K562 (cell line): ENCODE data around the gene GYPC. TPM values are rescaled to one million over a fixed set of nuclear protein-coding genes. Genes with fewer than 3 reads are reported as not detected.

ENCODE experiments used
- ATAC-seq: fragments of 200-7000 bp; cut with Tn5 transposase; 3 replicates; pipeline ENCODE4 v1.9.1; 2020; ENCODE audit warnings: moderate library complexity
- BruUV-seq: library from RNA; stranded (reverse); fragments of 400-500 nt; replicated peaks from 2 replicates; lab custom pipeline; 2021; lab: Mats Ljungman, UMichigan
- CTCF ChIA-PET: fragments of 300-600 bp; formaldehyde crosslinking; extraction: SDS; loops from one replicate; lab custom pipeline; 2021; ENCODE audit warnings: low intra/inter-chr PET ratio; lab: Yijun Ruan, JAX
- POLR2A ChIA-PET: fragments of 300-600, 350-650 bp; sonication (Branson Sonifier 250); formaldehyde crosslinking; extraction: SDS; loops from one replicate; lab custom pipeline; 2021; ENCODE audit warnings: antibody characterized with exemption, inconsistent platforms; lab: Yijun Ruan, JAX
- DNase-seq, 4 experiments: peaks; one replicate each; pipeline versions ENCODE4 v3.0.0 to v3.0.0-alpha.2; 2011 to 2018; ENCODE audit warnings: low spot score in 3 of 4, mixed read lengths in 3 of 4; ENCODE audit errors: extremely low read depth in 1 of 4
- FAIRE-seq: peaks from 2 replicates; lab custom pipeline; 2011; peaks lifted over from hg19 to GRCh38; lab: Jason Lieb, UNC
- H2AFZ ChIP-seq: 2 replicates; pipeline ENCODE4 v1.6.0; 2011; ENCODE audit warnings: low read depth, low read length, control low read depth, inconsistent platforms
- H3K27ac ChIP-seq: fragments of 200-600 bp; 3 replicates; pipeline ENCODE4 v1.8.0; 2011; ENCODE audit warnings: low read depth, mild to moderate bottlenecking, control low read depth, inconsistent platforms, low read length, moderate library complexity, mixed read lengths; ENCODE audit errors: extremely low read depth
- H3K27me3 ChIP-seq, 2 experiments: fragments of 300-600 bp in 1 of 2; 2 replicates in 1 of 2; 3 replicates in 1 of 2; pipeline versions ENCODE4 v1.6.0 to v1.8.0; 2011; ENCODE audit warnings: inconsistent platforms in 2 of 2, low read length in 2 of 2, mild to moderate bottlenecking in 1 of 2, mixed read lengths in 1 of 2, moderate library complexity in 1 of 2; ENCODE audit not compliant: control insufficient read depth in 2 of 2, insufficient read depth in 2 of 2
- H3K36me3 ChIP-seq: fragments of 300-600 bp; 3 replicates; pipeline ENCODE4 v1.8.0; 2011; ENCODE audit warnings: mild to moderate bottlenecking, low read length, inconsistent platforms; ENCODE audit not compliant: control insufficient read depth, insufficient read depth
- H3K4me1 ChIP-seq, 2 experiments: fragments of 200-600 bp in 1 of 2; replicated peaks in 1 of 2; 2 replicates in 1 of 2; 3 replicates in 1 of 2; pipeline versions ENCODE4 v1.5.1 to v1.8.0; 2011; ENCODE audit warnings: inconsistent platforms in 2 of 2, low read length in 2 of 2, mild to moderate bottlenecking in 1 of 2, mixed read lengths in 1 of 2, moderate library complexity in 1 of 2; ENCODE audit not compliant: control insufficient read depth in 2 of 2, insufficient read depth in 2 of 2
- H3K4me2 ChIP-seq: 2 replicates; pipeline ENCODE4 v1.6.1; 2011; ENCODE audit warnings: low read length, control low read depth, inconsistent platforms, mixed read lengths; ENCODE audit not compliant: insufficient read depth
- H3K4me3 ChIP-seq: fragments of 200-600 bp; sonication (generic), shearing (Covaris generic); 2 replicates; pipeline ENCODE4 v1.5.1; 2016; ENCODE audit warnings: control low read depth, inconsistent platforms
- H3K79me2 ChIP-seq: fragments of 200-600 bp; 3 replicates; pipeline ENCODE4 v1.8.0; 2011; ENCODE audit warnings: low read length, inconsistent platforms; ENCODE audit not compliant: control insufficient read depth, insufficient read depth
- H3K9ac ChIP-seq, 2 experiments: 2 replicates each; pipeline versions ENCODE4 v1.6.0 to v1.6.1; 2011; ENCODE audit warnings: low read depth in 2 of 2, low read length in 2 of 2, control low read depth in 1 of 2, inconsistent platforms in 1 of 2, mild to moderate bottlenecking in 1 of 2, mixed read lengths in 1 of 2; ENCODE audit not compliant: insufficient read depth in 1 of 2
- H3K9me1 ChIP-seq: one replicate; pipeline ENCODE4 v1.6.0; 2011; ENCODE audit warnings: inconsistent platforms, mild to moderate bottlenecking, low read length, moderate library complexity; ENCODE audit not compliant: control insufficient read depth, insufficient read depth
- H3K9me3 ChIP-seq: replicated peaks from 2 replicates; pipeline ENCODE4 v1.5.1; 2011; ENCODE audit warnings: low read depth, low read length, inconsistent platforms; ENCODE audit not compliant: control insufficient read depth, insufficient read depth
- H4K20me1 ChIP-seq: replicated peaks from 2 replicates; pipeline ENCODE4 v1.6.1; 2011; ENCODE audit warnings: low read length, inconsistent platforms, mixed read lengths; ENCODE audit not compliant: control insufficient read depth, insufficient read depth
- CBFA2T2 ChIP-seq: fragments of 450-650 bp; conservative IDR thresholded peaks from 2 replicates; pipeline ENCODE4 v1.6.1; 2017; ENCODE audit warnings: mild to moderate bottlenecking
- CBFA2T3 ChIP-seq: fragments of 450-650 bp; IDR thresholded peaks from 2 replicates; pipeline ENCODE4 v1.6.1; 2017
- CHD4 ChIP-seq: fragments of 200-600 bp; sonication (generic); IDR thresholded peaks from 3 replicates; pipeline ENCODE4 v1.6.1; 2012; ENCODE audit warnings: low read depth, mild to moderate bottlenecking, mixed read lengths, low read length, inconsistent platforms; ENCODE audit not compliant: insufficient read depth, insufficient replicate concordance, poor library complexity, severe bottlenecking
- MITF ChIP-seq: IDR thresholded peaks from 2 replicates; pipeline ENCODE4 v1.6.1; 2014; ENCODE audit warnings: antibody characterized with exemption
- NCOA1 ChIP-seq: fragments of 450-650 bp; IDR thresholded peaks from 2 replicates; pipeline ENCODE4 v1.6.1; 2016; ENCODE audit warnings: low read depth
- PATZ1 ChIP-seq: fragments of 250-450 bp; sonication (Bioruptor Pico); IDR thresholded peaks from 2 replicates; pipeline ENCODE4 v1.5.0; 2020; ENCODE audit warnings: mild to moderate bottlenecking, borderline replicate concordance
- TBP ChIP-seq: optimal IDR thresholded peaks from 2 replicates; pipeline ENCODE3; 2011; ENCODE audit warnings: low read depth, low read length, improper control_type of control experiment
- ZBTB1 ChIP-seq: sonication (generic); formaldehyde crosslinking; IDR thresholded peaks from 2 replicates; pipeline ENCODE4 v1.8.1; 2023; ENCODE audit warnings: missing genetic modification reagents, low read depth, mild to moderate bottlenecking, borderline replicate concordance
- ZBTB12 ChIP-seq: fragments of 250-450 bp; sonication (Bioruptor Pico); IDR thresholded peaks from 2 replicates; pipeline ENCODE4 v1.4.0; 2020
- ZNF212 ChIP-seq: fragments of 450-650 bp; formaldehyde crosslinking; IDR thresholded peaks from 2 replicates; pipeline ENCODE4 v1.4.0; 2020; ENCODE audit warnings: mild to moderate bottlenecking
- ZNF436 ChIP-seq: fragments of 250-450, 450-650 bp; sonication (Bioruptor Pico); formaldehyde crosslinking; IDR thresholded peaks from 2 replicates; pipeline ENCODE4 v1.7.0; 2020; ENCODE audit warnings: mild to moderate bottlenecking
- WGBS: fragments of 100-300 bp; shearing (Covaris generic); methylation state at CpG from one replicate; pipeline ENCODE4 v1.1.6; 2016; ENCODE audit warnings: low coverage, mixed read lengths; ENCODE audit not compliant: insufficient coverage; ENCODE audit errors: missing lambda C conversion rate; 5-methylcytosine and 5-hydroxymethylcytosine counted together
- in situ Hi-C: fragments of 300-500 bp; cut with MboI; formaldehyde crosslinking; loops from 4 replicates; pipeline ENCODE4 v1.15.0; 2018; ENCODE audit warnings: inconsistent platforms, mixed read lengths
- intact Hi-C: fragments of 100-400 bp; cut with micrococcal nuclease; formaldehyde crosslinking; loops from 2 replicates; pipeline ENCODE4 v1.14.2; 2022
- polyA plus RNA-seq, 8 experiments: library from polyadenylated mRNA; depleted of rRNA in 4 of 8; stranded (reverse) in 5 of 8; unstranded in 3 of 8; fragments of >200 nt; fragmentation: Nextera tagmentation in 2 of 8; fragmentation: Illumina TruSeq in 1 of 8; extraction: Ambion mirVana in 2 of 8; extraction: Trizol in 1 of 8; gene quantifications; 2 replicates each; pipeline versions ENCODE4 v1.2.1 to v1.2.3, GENCODE V29; 2011 to 2014; ENCODE audit warnings: inconsistent platforms in 1 of 8, missing spikeins in 1 of 8
- total RNA-seq, 7 experiments: library from RNA; depleted of rRNA in 6 of 7; stranded (reverse); fragments of >200 nt in 6 of 7; fragmentation: Illumina TruSeq in 2 of 7; extraction: Trizol in 2 of 7; gene quantifications; 2 replicates each; pipeline versions ENCODE4 v1.2.1 to v1.2.3, GENCODE V29; 2011 to 2021; ENCODE audit warnings: low replicate concordance in 1 of 7

The GYPC gene
- total and polyA plus RNA-seq, 9 of the 15 experiments (the other 6 are each of a cell fraction or from before 2014, with no cell fraction given) = 50.6 to 282 (median 194) TPM

- POLR2A ChIA-PET = interaction anchor here (0.7 to 1.3 kb wide), 5 partner anchors 11 to 875 kb away, joined by 3 to 4 read pairs (median 3); no protein-coding TSS in a partner anchor
- ATAC-seq = no peak
- H4K20me1 ChIP-seq = no peaks in the 10 kb centered on the region
- peak overlapping the region; percentile 46; the same call in 1 of the 2 replicates for H2AFZ ChIP-seq
- no peak overlapping the region for H3K4me3 ChIP-seq
- H3K36me3 ChIP-seq = no peaks in the 10 kb centered on the region
- TF ChIP-seq TBP (no peak), CHD4 (no peak), MITF (no peak), ZBTB12 (CRISPR knock-in tag) (no peak), ZNF212 (CRISPR knock-in tag) (no peak), PATZ1 (CRISPR knock-in tag) (no peak), ZBTB1 (no peak), ZNF436 (CRISPR knock-in tag) (no peak), CBFA2T3 (peak; percentile 31), CBFA2T2 (0 out of 2 replicates have a peak, but pooled peaks have one; percentile 14), NCOA1 (no peak)
- no peak overlapping the region for H3K9ac ChIP-seq
- BruUV-seq = no TSS peak
- H3K4me2 ChIP-seq = no peak overlapping the region
- intact Hi-C loops (no loop called here), in situ Hi-C loops (no loop called here)
- H3K79me2 ChIP-seq = no peaks in the 10 kb centered on the region
- DNase-seq = no peak
- no peaks in the 10 kb centered on the region; a peak in 2 of 5 replicates for H3K4me1 ChIP-seq
- no peak for FAIRE-seq
- no peaks in the 10 kb centered on the region for H3K27me3 ChIP-seq
- H3K9me3 ChIP-seq = no peaks in the 10 kb centered on the region
- WGBS = 36% methylated on average over 2 of the region's 2 CpGs
- CTCF ChIA-PET = no interaction called here
- no peaks in the 10 kb centered on the region for H3K9me1 ChIP-seq
- H3K27ac ChIP-seq = no peak overlapping the region
Measured at GRCh38 chr2:126627643-126628042, 28.3 kb upstream of the GYPC start.
